ENCODE data around the gene MTX1. TPM values are rescaled to one million over a fixed set of nuclear protein-coding genes. Genes with fewer than 3 reads are reported as not detected.
"Not testable (repeated sequence)": the region's sequence is repeated elsewhere in the genome, so short reads cannot be mapped to it uniquely, and the experiment has no call there.

Gene MTX1
- total RNA-seq, result 10 to 100 TPM; 30.1 to 50.7 (median 35.3) TPM

GRCh38 chr1:155208541-155209311, at the start of gene MTX1:
TSS of gene MTX1 (plus strand) at chr1:155208695. CDS start at chr1:155208805, 110 bp downstream.
- H3K4me3 ChIP-seq, result peak within 1 kb of the TSS; percentile 69 to 97 (median 86)
- H3K36me3 ChIP-seq, result peaks cover 0 to 35% (median 5%) of the 10 kb centered on the region in 3 donors
- H3K9me3 ChIP-seq, result no peaks in the 10 kb centered on the region
- H3K27ac ChIP-seq, result peak within 1 kb of the TSS; percentile 97 to 100 (median 100)
- peak; percentile 84 to 86 for DNase-seq (ENCODE audit: low spot score in 2 of 2)
- 0% methylated on average over 29 to 47 of the region's 64 CpGs for WGBS, 2 donors
- no peaks in the 10 kb centered on the region for H3K27me3 ChIP-seq
- peaks cover 0 to 46% (median 23%) of the 10 kb centered on the region in 4 donors for H3K4me1 ChIP-seq
- peak in 1 of 5 experiments; percentile 46 for TF ChIP-seq CTCF (IDR thresholded peaks at IDR 0.05)
- peak; percentile 4 to 64 for TF ChIP-seq POLR2A (IDR thresholded peaks at IDR 0.05)
- peak; percentile 73 to 90 for TF ChIP-seq EP300 (IDR thresholded peaks at IDR 0.05)

GRCh38 chr1:155158991-155159390, 49.5 kb upstream of the MTX1 start:
- H3K9me3 ChIP-seq, result no peaks in the 10 kb centered on the region
- no peak overlapping the region for H3K27ac ChIP-seq
- TF ChIP-seq EP300 (IDR thresholded peaks at IDR 0.05) (no peak), POLR2A (IDR thresholded peaks at IDR 0.05) (no peak)
- no peaks in the 10 kb centered on the region for H3K36me3 ChIP-seq
- 80 to 89% methylated on average over 1 of the region's 1 CpG for WGBS, 2 donors
- no peak for DNase-seq (ENCODE audit: low spot score in 2 of 2)
- no peak overlapping the region for H3K4me3 ChIP-seq
- H3K27me3 ChIP-seq, result no peaks in the 10 kb centered on the region
- no peaks in the 10 kb centered on the region for H3K4me1 ChIP-seq

- DNase-seq (ENCODE audit: low spot score in 2 of 2), result no peak
- Histone ChIP-seq H3K4me3 (no peak overlapping the region), H3K9me3 (no peaks in the 10 kb centered on the region), H3K36me3 (no peaks in the 10 kb centered on the region), H3K27me3 (no peaks in the 10 kb centered on the region), H3K27ac (no peak overlapping the region), H3K4me1 (no peaks in the 10 kb centered on the region)
- no peak for TF ChIP-seq EP300 (IDR thresholded peaks at IDR 0.05)
- TF ChIP-seq POLR2A (IDR thresholded peaks at IDR 0.05), result no peak
- TF ChIP-seq CTCF (IDR thresholded peaks at IDR 0.05), result no peak
- 73 to 81% methylated on average over 8 of the region's 8 CpGs for WGBS, 2 donors
Observed at GRCh38 chr1:155160128-155160527, 48.4 kb upstream of the MTX1 start.

- 96 to 99% methylated on average over 6 of the region's 6 CpGs for WGBS, 2 donors
- H3K9me3 ChIP-seq; DNase-seq (ENCODE audit: low spot score in 2 of 2); H3K4me3 ChIP-seq; H3K27me3 ChIP-seq; H3K36me3 ChIP-seq; H3K27ac ChIP-seq: not testable (repeated sequence)
- H3K4me1 ChIP-seq, result peaks cover 0 to 19% (median 12%) of the 10 kb centered on the region in 4 donors
Observed at GRCh38 chr1:155162631-155163030, 45.9 kb upstream of the MTX1 start.

GRCh38 chr1:155163785-155164184, 44.7 kb upstream of the MTX1 start:
- H3K4me1 ChIP-seq, result peaks cover 0 to 24% (median 14%) of the 10 kb centered on the region in 4 donors
- not testable (repeated sequence) for H3K27me3 ChIP-seq; H3K27ac ChIP-seq; H3K9me3 ChIP-seq; H3K36me3 ChIP-seq; H3K4me3 ChIP-seq; DNase-seq (ENCODE audit: low spot score in 2 of 2)
- 96 to 98% methylated on average over 4 of the region's 4 CpGs for whole genome bisulfite sequencing, 2 donors

GRCh38 chr1:155164625-155165024, 43.9 kb upstream of the MTX1 start:
- 93 to 96% methylated on average over 11 of the region's 11 CpGs for WGBS, 2 donors

GRCh38 chr1:155166051-155166470, 42.4 kb upstream of the MTX1 start:
- H3K36me3 ChIP-seq, result peaks cover 0 to 27% (median 0%) of the 10 kb centered on the region in 3 donors
- DNase-seq (ENCODE audit: low spot score in 2 of 2), result no peak
- H3K9me3 ChIP-seq, result no peaks in the 10 kb centered on the region
- TF ChIP-seq POLR2A (IDR thresholded peaks at IDR 0.05) (no peak), CTCF (IDR thresholded peaks at IDR 0.05) (no peak), EP300 (IDR thresholded peaks at IDR 0.05) (no peak)
- peaks cover 0 to 24% (median 14%) of the 10 kb centered on the region in 4 donors for H3K4me1 ChIP-seq
- peak overlapping the region in 1 of 4 donors; percentile 71 for H3K27ac ChIP-seq
- no peak overlapping the region for H3K4me3 ChIP-seq
- H3K27me3 ChIP-seq, result no peaks in the 10 kb centered on the region
- WGBS, 2 donors, result 43 to 48% methylated on average over 7 to 8 of the region's 8 CpGs

More at GRCh38 chr1:155164625-155165024, 43.9 kb upstream of the MTX1 start:
- not testable (repeated sequence) for H3K27me3 ChIP-seq; H3K27ac ChIP-seq; H3K4me3 ChIP-seq; DNase-seq (ENCODE audit: low spot score in 2 of 2); H3K9me3 ChIP-seq
- peaks cover 0 to 24% (median 14%) of the 10 kb centered on the region in 4 donors for H3K4me1 ChIP-seq
- peaks cover 0 to 14% (median 0%) of the 10 kb centered on the region in 3 donors for H3K36me3 ChIP-seq

All from tibial nerve (tissue), 4 donors.